Endothelial cell of umbilical vein (primary cell): ENCODE measurements around the gene ST6GALNAC3. TPM values are rescaled to one million over a fixed set of nuclear protein-coding genes. Genes with fewer than 3 reads are reported as not detected.

ENCODE experiments used
- BruUV-seq: library from RNA; stranded (reverse); fragments of 400-500 nt; replicated peaks from 2 replicates; lab custom pipeline; 2021; lab: Mats Ljungman, UMichigan
- CTCF ChIA-PET: fragments of 300-600, 350-600 bp; sonication (Branson Sonifier 250); formaldehyde crosslinking; loops from one replicate; lab custom pipeline; 2021; ENCODE audit warnings: antibody characterized with exemption, inconsistent platforms; lab: Charles Lee
- POLR2A ChIA-PET: fragments of 300-600, 350-600 bp; sonication (Branson Sonifier 250); formaldehyde crosslinking; loops from one replicate; lab custom pipeline; 2021; ENCODE audit warnings: antibody characterized with exemption, inconsistent platforms; lab: Charles Lee
- DNase-seq: peaks from one replicate; pipeline ENCODE4 v3.0.0-alpha.2; 2011; ENCODE audit warnings: low read depth, low spot score
- FAIRE-seq: peaks from 2 replicates; lab custom pipeline; 2011; peaks lifted over from hg19 to GRCh38; lab: Jason Lieb, UNC
- H2AFZ ChIP-seq: 2 replicates; pipeline ENCODE4 v1.6.0; 2012; ENCODE audit warnings: low read depth, low read length, control low read depth, inconsistent platforms
- H3K27ac ChIP-seq: 2 replicates; pipeline ENCODE4 v1.5.1; 2011; ENCODE audit warnings: low read depth, mild to moderate bottlenecking, control low read depth, low read length, moderate library complexity; ENCODE audit not compliant: insufficient read depth
- H3K27me3 ChIP-seq, 2 experiments: 2 replicates each; pipeline versions ENCODE4 v1.6.0 to v1.6.1; 2011; ENCODE audit warnings: low read length in 2 of 2, mixed read lengths in 1 of 2; ENCODE audit not compliant: control insufficient read depth in 2 of 2, insufficient read depth in 2 of 2
- H3K36me3 ChIP-seq, 2 experiments: 2 replicates in 1 of 2; 3 replicates in 1 of 2; pipeline ENCODE4 v1.5.1; 2011; ENCODE audit warnings: low read length in 2 of 2, mild to moderate bottlenecking in 1 of 2, moderate library complexity in 1 of 2; ENCODE audit not compliant: control insufficient read depth in 2 of 2, insufficient read depth in 2 of 2; ENCODE audit errors: extremely low read depth in 1 of 2
- H3K4me1 ChIP-seq: 3 replicates; pipeline ENCODE4 v1.5.1; 2011; ENCODE audit warnings: mild to moderate bottlenecking, low read length; ENCODE audit not compliant: control insufficient read depth, insufficient read depth; ENCODE audit errors: extremely low read depth
- H3K4me2 ChIP-seq: 2 replicates; pipeline ENCODE4 v1.6.1; 2011; ENCODE audit warnings: low read length, control low read depth, mixed read lengths; ENCODE audit not compliant: insufficient read depth
- H3K4me3 ChIP-seq, 3 experiments: fragments of 200-600 bp in 1 of 3; sonication (generic), shearing (Covaris generic) in 1 of 3; replicated peaks in 1 of 3; 2 replicates each; pipeline ENCODE4 v1.5.1; 2011 to 2016; ENCODE audit warnings: control low read depth in 3 of 3, low read length in 3 of 3, mild to moderate bottlenecking in 2 of 3, inconsistent platforms in 1 of 3, low read depth in 1 of 3, moderate library complexity in 1 of 3; ENCODE audit not compliant: insufficient read depth in 1 of 3
- H3K79me2 ChIP-seq: 2 replicates; pipeline ENCODE4 v1.6.0; 2012; ENCODE audit warnings: low read length, inconsistent platforms; ENCODE audit not compliant: control insufficient read depth, insufficient read depth
- H3K9ac ChIP-seq: replicated peaks from 2 replicates; pipeline ENCODE3; 2011; ENCODE audit warnings: low read length, control low read depth; ENCODE audit not compliant: insufficient read depth; ENCODE audit errors: extremely low read depth
- H3K9me1 ChIP-seq: replicated peaks from 3 replicates; pipeline ENCODE4 v1.6.0; 2011; ENCODE audit warnings: mild to moderate bottlenecking, low read length; ENCODE audit not compliant: control insufficient read depth, insufficient read depth; ENCODE audit errors: extremely low read depth
- H3K9me3 ChIP-seq: replicated peaks from 2 replicates; pipeline ENCODE4 v1.5.1; 2012; ENCODE audit warnings: low read length, inconsistent platforms; ENCODE audit not compliant: control insufficient read depth, insufficient read depth
- H4K20me1 ChIP-seq: replicated peaks from 2 replicates; pipeline ENCODE3; 2011; ENCODE audit warnings: mild to moderate bottlenecking, low read length; ENCODE audit not compliant: control insufficient read depth, insufficient read depth; ENCODE audit errors: extremely low read depth
- EZH2 ChIP-seq: IDR thresholded peaks from 2 replicates; pipeline ENCODE4 v1.6.1; 2012; ENCODE audit warnings: borderline replicate concordance, low read depth, mild to moderate bottlenecking, moderate library complexity, low read length, inconsistent platforms; ENCODE audit not compliant: severe bottlenecking
- FOS ChIP-seq: IDR thresholded peaks from 2 replicates; pipeline ENCODE4 v1.6.1; 2011; ENCODE audit warnings: mild to moderate bottlenecking, low read length, moderate library complexity, borderline replicate concordance; ENCODE audit not compliant: insufficient read depth
- GATA2 ChIP-seq: IDR thresholded peaks from 2 replicates; pipeline ENCODE4 v1.7.0; 2011; ENCODE audit warnings: low read depth, mild to moderate bottlenecking, moderate library complexity, mixed read lengths, low read length; ENCODE audit not compliant: insufficient read length, insufficient read depth
- JUN ChIP-seq: IDR thresholded peaks from 2 replicates; pipeline ENCODE4 v1.6.1; 2011; ENCODE audit warnings: borderline replicate concordance, low read depth; ENCODE audit not compliant: insufficient read length, insufficient read depth
- MYC ChIP-seq: IDR thresholded peaks from one replicate; pipeline ENCODE4 v1.6.1; 2011; ENCODE audit warnings: mild to moderate bottlenecking, low read depth, low read length
- POLR2A ChIP-seq: IDR thresholded peaks from 2 replicates; pipeline ENCODE4 v1.6.1; 2012; ENCODE audit warnings: low read depth, mild to moderate bottlenecking, control low read depth, low read length
- POLR2AphosphoS5 ChIP-seq: IDR thresholded peaks from 2 replicates; pipeline ENCODE4 v1.6.1; 2012; ENCODE audit warnings: low read depth, mild to moderate bottlenecking, control low read depth, low read length, moderate library complexity; ENCODE audit not compliant: insufficient read depth
- dilution Hi-C: fragments of 300-500 bp; cut with MboI; formaldehyde crosslinking; loops from one replicate; pipeline ENCODE4 v1.15.0; 2019; ENCODE audit warnings: low sequenced_read_pairs; ENCODE audit not compliant: extremely low pct_ligation_motif_present
- intact Hi-C: fragments of 100-400 bp; cut with micrococcal nuclease; formaldehyde crosslinking; loops from one replicate; pipeline ENCODE4 v1.10.0; 2022
- polyA plus RNA-seq, 4 experiments: library from polyadenylated mRNA; depleted of rRNA in 3 of 4; stranded (reverse) in 3 of 4; unstranded in 1 of 4; fragments of >200 nt; gene quantifications; 2 replicates each; pipeline versions ENCODE4 v1.2.1 to v1.2.3, GENCODE V29; 2011 to 2012; ENCODE audit warnings: missing spikeins in 1 of 4
- total RNA-seq: library from RNA; stranded (reverse); gene quantifications from 2 replicates; pipeline ENCODE4 v1.2.3, GENCODE V29; 2021
- TF ChIP-seq, protein P1 (sequence below), 2 donors: IDR thresholded peaks; 1 replicate in 1 of 2; 2 replicates in 1 of 2; pipeline ENCODE4 v1.5.1; 2011; ENCODE audit warnings: low read length in 2 of 2, mild to moderate bottlenecking in 2 of 2, moderate library complexity in 2 of 2, control low read depth in 1 of 2, inconsistent platforms in 1 of 2, low read depth in 1 of 2; ENCODE audit not compliant: insufficient read depth in 1 of 2; ENCODE audit errors: extremely low read depth in 1 of 2
- TF ChIP-seq, protein P2 (sequence below): IDR thresholded peaks from 2 replicates; pipeline ENCODE4 v1.6.1; 2011; ENCODE audit not compliant: insufficient read depth, insufficient read length

Gene ST6GALNAC3
- total and polyA plus RNA-seq, 2 donors (not counting 3 experiments of a cell fraction or from before 2014, with no cell fraction given), result 7.6 to 48.3 TPM

GRCh38 chr1:76218888-76219287 is 144.3 kb downstream of the ST6GALNAC3 start:
- no peak for DNase-seq
- Histone ChIP-seq H3K9me3 (no peaks in the 10 kb centered on the region), H3K79me2 (no peaks in the 10 kb centered on the region), H3K27me3 (no peaks in the 10 kb centered on the region), H4K20me1 (no peaks in the 10 kb centered on the region), H3K9me1 (no peaks in the 10 kb centered on the region), H3K4me2 (no peak overlapping the region), H3K9ac (no peak overlapping the region), H3K36me3 (no peaks in the 10 kb centered on the region), H3K27ac (no peak overlapping the region), H3K4me3 (no peak overlapping the region), H2AFZ (no peak overlapping the region), H3K4me1 (no peaks in the 10 kb centered on the region)
- ChIA-PET CTCF (interaction anchor here (1.1 kb wide), 1 partner anchor 65 kb away, joined by 3 read pairs; no protein-coding TSS in a partner anchor), POLR2A (no interaction called here)
- TF ChIP-seq EZH2 (no peak), JUN (no peak), POLR2A (no peak), GATA2 (no peak), FOS (no peak), MYC (no peak), POLR2AphosphoS5 (no peak)
- TF ChIP-seq, protein P1, sequence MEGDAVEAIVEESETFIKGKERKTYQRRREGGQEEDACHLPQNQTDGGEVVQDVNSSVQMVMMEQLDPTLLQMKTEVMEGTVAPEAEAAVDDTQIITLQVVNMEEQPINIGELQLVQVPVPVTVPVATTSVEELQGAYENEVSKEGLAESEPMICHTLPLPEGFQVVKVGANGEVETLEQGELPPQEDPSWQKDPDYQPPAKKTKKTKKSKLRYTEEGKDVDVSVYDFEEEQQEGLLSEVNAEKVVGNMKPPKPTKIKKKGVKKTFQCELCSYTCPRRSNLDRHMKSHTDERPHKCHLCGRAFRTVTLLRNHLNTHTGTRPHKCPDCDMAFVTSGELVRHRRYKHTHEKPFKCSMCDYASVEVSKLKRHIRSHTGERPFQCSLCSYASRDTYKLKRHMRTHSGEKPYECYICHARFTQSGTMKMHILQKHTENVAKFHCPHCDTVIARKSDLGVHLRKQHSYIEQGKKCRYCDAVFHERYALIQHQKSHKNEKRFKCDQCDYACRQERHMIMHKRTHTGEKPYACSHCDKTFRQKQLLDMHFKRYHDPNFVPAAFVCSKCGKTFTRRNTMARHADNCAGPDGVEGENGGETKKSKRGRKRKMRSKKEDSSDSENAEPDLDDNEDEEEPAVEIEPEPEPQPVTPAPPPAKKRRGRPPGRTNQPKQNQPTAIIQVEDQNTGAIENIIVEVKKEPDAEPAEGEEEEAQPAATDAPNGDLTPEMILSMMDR (IDR thresholded peaks at IDR 0.05; ENCODE audit: extremely low read depth in 1 of 2, insufficient read depth in 1 of 2, low read depth in 1 of 2, low read length in 2 of 2), result no peak
- TF ChIP-seq, protein P2, sequence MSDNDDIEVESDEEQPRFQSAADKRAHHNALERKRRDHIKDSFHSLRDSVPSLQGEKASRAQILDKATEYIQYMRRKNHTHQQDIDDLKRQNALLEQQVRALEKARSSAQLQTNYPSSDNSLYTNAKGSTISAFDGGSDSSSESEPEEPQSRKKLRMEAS, result no peak
- BruUV-seq, result no TSS peak
- dilution Hi-C loops, result no loop called here
- FAIRE-seq, result no peak
- intact Hi-C loops, result no loop called here
